BE2C (cell line): ENCODE measurements around the gene MYO18B.

Source experiments
- DNase-seq: peaks from one replicate; pipeline ENCODE4 v3.0.0-alpha.2; 2020
- H3K27me3 ChIP-seq: fragments of 250-450 bp; sonication (Bioruptor Pico); 2 replicates; pipeline ENCODE4 v1.5.1; 2020; ENCODE audit warnings: mild to moderate bottlenecking
- H3K36me3 ChIP-seq: fragments of 250-450 bp; sonication (Bioruptor Pico); 2 replicates; pipeline ENCODE4 v1.5.1; 2020; ENCODE audit warnings: mild to moderate bottlenecking
- H3K4me1 ChIP-seq: fragments of 250-450 bp; sonication (Bioruptor Pico); 2 replicates; pipeline ENCODE4 v1.5.1; 2020
- H3K4me3 ChIP-seq: 2 replicates; pipeline ENCODE4 v1.5.1; 2011; ENCODE audit warnings: low read depth, low read length
- H3K9me3 ChIP-seq: fragments of 250-450 bp; sonication (Bioruptor Pico); 2 replicates; pipeline ENCODE4 v1.5.1; 2020
- CTCF ChIP-seq: IDR thresholded peaks from 2 replicates; pipeline ENCODE4 v1.5.1; 2012; ENCODE audit warnings: mild to moderate bottlenecking, low read depth, low read length

Gene MYO18B

GRCh38 chr22:26038365-26038764, 296.4 kb downstream of the MYO18B start:
- Histone ChIP-seq H3K4me1 (no peaks in the 10 kb centered on the region), H3K9me3 (no peaks in the 10 kb centered on the region), H3K27me3 (no peaks in the 10 kb centered on the region), H3K4me3 (no peak overlapping the region), H3K36me3 (no peaks in the 10 kb centered on the region)
- DNase-seq, result no peak
- no peak for TF ChIP-seq CTCF

- H3K4me3 ChIP-seq, result no peak overlapping the region
Observed at GRCh38 chr22:26041931-26042330, 299.9 kb downstream of the MYO18B start.

GRCh38 chr22:26043031-26043430, 301.0 kb downstream of the MYO18B start:
- H3K36me3 ChIP-seq, result no peaks in the 10 kb centered on the region
- TF ChIP-seq CTCF, result no peak
- no peaks in the 10 kb centered on the region for H3K4me1 ChIP-seq
- H3K9me3 ChIP-seq, result no peaks in the 10 kb centered on the region
- DNase-seq, result no peak
- H3K4me3 ChIP-seq, result no peak overlapping the region
- no peaks in the 10 kb centered on the region; the same call in 1 of the 2 replicates for H3K27me3 ChIP-seq

More at GRCh38 chr22:26041931-26042330, 299.9 kb downstream of the MYO18B start:
- no peaks in the 10 kb centered on the region for H3K4me1 ChIP-seq
- no peak for TF ChIP-seq CTCF
- H3K27me3 ChIP-seq, result no peaks in the 10 kb centered on the region; the same call in 1 of the 2 replicates
- no peak for DNase-seq
- no peaks in the 10 kb centered on the region for H3K36me3 ChIP-seq
- no peaks in the 10 kb centered on the region for H3K9me3 ChIP-seq

- no peaks in the 10 kb centered on the region for H3K4me1 ChIP-seq
- no peak for DNase-seq
- no peaks in the 10 kb centered on the region; the same call in 1 of the 2 replicates for H3K27me3 ChIP-seq
- H3K9me3 ChIP-seq, result no peaks in the 10 kb centered on the region
- H3K36me3 ChIP-seq, result no peaks in the 10 kb centered on the region
- H3K4me3 ChIP-seq, result no peak overlapping the region
- no peak for TF ChIP-seq CTCF
Observed at GRCh38 chr22:26045051-26045450, 303.1 kb downstream of the MYO18B start.

GRCh38 chr22:26045860-26046259, 303.9 kb downstream of the MYO18B start:
- no peak for TF ChIP-seq CTCF
- H3K4me3 ChIP-seq, result no peak overlapping the region
- no peaks in the 10 kb centered on the region for H3K36me3 ChIP-seq
- no peak for DNase-seq
- H3K4me1 ChIP-seq, result no peaks in the 10 kb centered on the region
- no peaks in the 10 kb centered on the region; the same call in 1 of the 2 replicates for H3K27me3 ChIP-seq
- H3K9me3 ChIP-seq, result no peaks in the 10 kb centered on the region

GRCh38 chr22:26047516-26047915, 305.5 kb downstream of the MYO18B start:
- TF ChIP-seq CTCF, result no peak
- Histone ChIP-seq H3K4me3 (no peak overlapping the region), H3K9me3 (no peaks in the 10 kb centered on the region), H3K36me3 (no peaks in the 10 kb centered on the region), H3K4me1 (no peaks in the 10 kb centered on the region), H3K27me3 (no peaks in the 10 kb centered on the region; the same call in 1 of the 2 replicates)
- no peak for DNase-seq
